Breast epithelium (tissue), 3 donors: ENCODE data around the gene OCRL.

Source experiments
- POLR2A ChIP-seq: fragments of 450-650 bp; IDR thresholded peaks from one replicate; pipeline ENCODE4 v1.6.1; 2016; ENCODE audit warnings: antibody characterized with exemption, mild to moderate bottlenecking, moderate library complexity
- TF ChIP-seq, protein P1 (sequence below), 3 donors: fragments of 450-650 bp; IDR thresholded peaks; one replicate each; pipeline ENCODE4 v1.5.1; 2016 to 2017; ENCODE audit warnings: antibody characterized with exemption in 3 of 3, mild to moderate bottlenecking in 3 of 3, moderate library complexity in 3 of 3

DNA sequence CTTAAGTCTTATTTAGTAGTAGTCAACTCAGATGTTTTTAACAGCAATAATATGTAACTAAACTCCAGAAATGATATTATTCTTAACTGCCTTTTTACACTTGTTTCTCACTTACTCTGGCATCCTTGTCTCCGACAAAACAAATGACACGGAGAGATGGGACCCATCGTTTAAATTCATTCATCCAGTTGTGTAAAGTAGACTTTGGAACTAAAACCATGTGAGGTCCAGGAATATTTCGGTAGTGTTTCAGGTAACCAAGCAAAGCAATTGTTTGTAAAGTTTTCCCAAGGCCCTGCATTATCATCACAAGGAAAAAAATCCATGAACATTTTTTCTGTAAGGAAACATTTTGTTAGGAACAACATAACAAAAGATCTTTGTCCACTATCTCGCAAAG lies 28.4 kb upstream of the OCRL start:
- TF ChIP-seq POLR2A = no peak
- TF ChIP-seq, protein P1, sequence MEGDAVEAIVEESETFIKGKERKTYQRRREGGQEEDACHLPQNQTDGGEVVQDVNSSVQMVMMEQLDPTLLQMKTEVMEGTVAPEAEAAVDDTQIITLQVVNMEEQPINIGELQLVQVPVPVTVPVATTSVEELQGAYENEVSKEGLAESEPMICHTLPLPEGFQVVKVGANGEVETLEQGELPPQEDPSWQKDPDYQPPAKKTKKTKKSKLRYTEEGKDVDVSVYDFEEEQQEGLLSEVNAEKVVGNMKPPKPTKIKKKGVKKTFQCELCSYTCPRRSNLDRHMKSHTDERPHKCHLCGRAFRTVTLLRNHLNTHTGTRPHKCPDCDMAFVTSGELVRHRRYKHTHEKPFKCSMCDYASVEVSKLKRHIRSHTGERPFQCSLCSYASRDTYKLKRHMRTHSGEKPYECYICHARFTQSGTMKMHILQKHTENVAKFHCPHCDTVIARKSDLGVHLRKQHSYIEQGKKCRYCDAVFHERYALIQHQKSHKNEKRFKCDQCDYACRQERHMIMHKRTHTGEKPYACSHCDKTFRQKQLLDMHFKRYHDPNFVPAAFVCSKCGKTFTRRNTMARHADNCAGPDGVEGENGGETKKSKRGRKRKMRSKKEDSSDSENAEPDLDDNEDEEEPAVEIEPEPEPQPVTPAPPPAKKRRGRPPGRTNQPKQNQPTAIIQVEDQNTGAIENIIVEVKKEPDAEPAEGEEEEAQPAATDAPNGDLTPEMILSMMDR (IDR thresholded peaks at IDR 0.05) = no peak
